HG03095 (cell line): ENCODE measurements around the gene ADORA2B.

Experiments
- ATAC-seq: cut with Tn5 transposase; IDR thresholded peaks from one replicate; pipeline ENCODE4 v1.9.1; 2021; ENCODE audit warnings: moderate library complexity; ENCODE audit not compliant: unreplicated experiment

ADORA2B gene

GRCh38 chr17:15952916-15953790 lies 8.2 kb downstream of the ADORA2B start:
- no peak for ATAC-seq

GRCh38 chr17:15954222-15954621 lies 9.3 kb downstream of the ADORA2B start:
- ATAC-seq: no peak

DNA sequence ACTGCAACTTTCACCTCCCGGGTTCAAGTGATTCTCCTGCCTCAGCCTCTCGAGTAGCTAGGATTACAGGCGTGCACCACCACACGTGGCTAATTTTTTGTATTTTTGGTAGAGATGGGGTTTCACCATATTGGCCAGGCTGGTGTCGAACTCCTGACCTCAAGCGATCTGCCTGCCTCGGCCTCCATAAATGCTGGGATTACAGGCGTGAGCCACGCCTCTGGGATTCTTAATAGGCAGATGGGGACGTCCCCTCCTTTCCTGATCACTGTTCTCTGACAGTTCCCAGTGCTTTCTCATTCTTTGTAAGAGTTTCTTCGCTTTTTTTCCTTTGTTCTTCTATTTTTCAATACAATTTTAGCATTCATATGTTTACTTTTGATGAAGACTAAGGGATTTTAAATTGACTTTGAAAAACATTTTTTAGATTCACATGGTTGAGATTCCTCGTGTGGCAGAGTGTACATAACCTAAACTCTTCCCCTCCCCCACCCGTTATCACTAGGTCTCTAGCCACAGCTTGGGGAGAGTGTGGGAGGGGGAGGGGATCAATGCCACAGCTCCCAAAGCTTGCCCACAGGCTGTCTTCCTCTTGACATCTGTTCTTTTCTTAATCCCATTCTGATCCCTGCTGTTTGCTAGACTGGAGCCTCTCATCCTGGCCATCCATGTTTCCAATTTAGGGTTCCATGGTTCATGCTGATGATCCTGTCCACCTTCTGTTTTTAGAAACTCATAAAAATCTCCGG lies 11.0 kb downstream of the ADORA2B start:
- no peak for ATAC-seq

DNA sequence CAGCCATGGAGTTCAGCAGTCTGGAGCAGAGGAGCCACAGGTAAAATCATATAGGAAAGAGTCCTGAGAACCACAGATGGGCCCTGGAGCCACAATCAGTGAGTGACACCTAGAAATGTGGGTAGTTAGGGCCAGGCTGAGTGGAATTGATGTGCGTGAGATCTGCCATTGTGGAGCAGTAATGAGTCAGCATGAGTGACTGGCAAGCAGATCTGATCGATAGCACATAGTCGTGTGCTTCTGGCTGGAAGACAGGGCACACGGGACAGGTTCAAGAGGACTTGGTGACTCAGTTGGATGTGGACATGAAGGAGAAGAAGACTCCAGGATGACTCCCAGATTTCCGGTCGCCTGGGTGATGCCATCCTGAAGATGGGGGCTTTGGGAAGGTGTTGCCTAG lies 12.3 kb downstream of the ADORA2B start:
- ATAC-seq: no peak

DNA sequence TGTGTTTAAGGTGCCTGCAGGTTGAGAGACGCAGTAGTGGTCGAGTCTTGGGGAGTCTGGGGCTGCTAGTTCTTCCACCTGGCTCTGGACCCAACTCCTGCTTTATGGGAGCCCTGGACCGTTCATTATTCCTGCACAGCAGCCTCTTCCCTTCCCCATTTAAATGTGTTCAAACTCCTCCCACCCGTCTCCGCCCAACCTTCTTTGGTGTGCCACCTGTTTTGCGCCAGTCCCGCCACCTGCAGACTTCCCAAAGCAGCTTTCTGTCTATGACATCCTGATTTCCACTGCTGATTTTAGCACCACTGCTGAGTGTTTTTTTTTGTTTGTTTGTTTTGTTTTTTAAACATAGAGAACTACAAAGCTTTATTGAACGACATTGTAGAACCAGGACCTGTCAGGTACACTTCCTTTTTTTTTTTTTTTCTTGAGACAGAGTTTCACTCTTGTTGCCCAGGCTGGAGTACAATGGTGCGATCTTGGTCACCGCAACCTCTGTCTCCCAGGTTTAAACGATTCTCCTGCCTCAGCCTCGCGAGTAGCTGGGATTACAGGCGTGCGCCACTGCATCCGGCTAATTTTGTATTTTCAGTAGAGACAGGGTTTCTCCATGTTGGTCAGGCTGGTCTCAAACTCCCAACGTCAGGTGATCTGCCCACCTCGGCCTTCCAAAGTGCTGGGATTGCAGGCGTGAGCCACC lies 12.8 kb downstream of the ADORA2B start:
- no peak for ATAC-seq

GRCh38 chr17:15958484-15958854 lies 13.5 kb downstream of the ADORA2B start:
- no peak for ATAC-seq

GRCh38 chr17:15963670-15964110 lies 18.8 kb downstream of the ADORA2B start:
- ATAC-seq: no peak

GRCh38 chr17:15965528-15965927 lies 20.6 kb downstream of the ADORA2B start:
- ATAC-seq: no peak

GRCh38 chr17:15966183-15966878 lies 21.4 kb downstream of the ADORA2B start:
- ATAC-seq: no peak

DNA sequence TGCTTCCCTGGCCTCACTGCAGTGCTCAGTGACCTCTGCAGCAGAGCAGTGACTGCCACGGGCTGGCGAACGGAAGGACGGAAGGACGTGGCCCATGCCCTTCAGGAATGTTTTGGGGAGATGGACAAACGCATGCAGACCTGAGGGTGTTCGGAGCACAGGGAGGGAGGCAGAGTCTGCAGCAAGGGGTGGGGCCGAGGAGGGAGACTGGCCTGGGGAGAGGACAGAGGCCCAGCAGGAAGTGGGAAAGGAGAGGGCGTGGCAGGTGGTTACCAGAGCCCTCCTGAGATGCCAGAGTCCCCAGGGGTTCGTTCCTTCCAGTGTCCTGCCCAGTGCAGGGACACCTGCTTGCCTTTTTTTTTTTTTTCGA lies 21.9 kb downstream of the ADORA2B start:
- no peak for ATAC-seq

DNA sequence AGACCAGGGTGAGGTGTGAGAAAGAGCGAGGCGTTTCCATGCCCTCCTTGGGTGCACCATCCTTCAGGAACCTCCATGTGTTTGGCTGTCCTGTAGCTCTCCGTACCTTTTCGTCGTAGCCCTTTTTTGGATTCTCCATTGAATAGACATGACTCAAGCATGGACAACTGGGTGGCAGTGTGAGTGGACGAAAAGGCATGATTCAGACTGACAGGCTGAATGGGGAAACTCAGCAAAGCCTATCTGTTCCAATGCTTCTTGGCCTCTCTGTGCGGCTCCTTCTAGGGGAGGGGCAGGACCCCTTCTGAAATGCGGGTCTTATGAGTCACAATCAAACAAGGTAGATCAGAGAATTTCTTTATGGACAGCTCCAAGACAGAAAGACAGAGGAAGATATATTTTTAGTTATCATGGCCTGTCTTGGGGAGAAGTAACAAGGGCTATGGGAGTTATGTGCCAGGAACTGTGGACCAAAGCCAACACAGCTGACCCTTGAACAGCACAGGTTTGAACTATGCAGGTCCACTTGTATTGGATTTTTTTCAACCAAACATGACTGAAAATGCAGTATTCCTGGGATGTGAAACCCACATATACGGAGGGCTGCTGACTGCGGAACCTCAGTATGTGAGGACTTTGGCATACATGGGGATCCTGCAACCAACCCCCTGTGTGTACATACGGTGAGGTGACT lies 22.9 kb downstream of the ADORA2B start:
- no peak for ATAC-seq

- no peak for ATAC-seq
Observed at GRCh38 chr17:15969463-15969862, 24.5 kb downstream of the ADORA2B start.

DNA sequence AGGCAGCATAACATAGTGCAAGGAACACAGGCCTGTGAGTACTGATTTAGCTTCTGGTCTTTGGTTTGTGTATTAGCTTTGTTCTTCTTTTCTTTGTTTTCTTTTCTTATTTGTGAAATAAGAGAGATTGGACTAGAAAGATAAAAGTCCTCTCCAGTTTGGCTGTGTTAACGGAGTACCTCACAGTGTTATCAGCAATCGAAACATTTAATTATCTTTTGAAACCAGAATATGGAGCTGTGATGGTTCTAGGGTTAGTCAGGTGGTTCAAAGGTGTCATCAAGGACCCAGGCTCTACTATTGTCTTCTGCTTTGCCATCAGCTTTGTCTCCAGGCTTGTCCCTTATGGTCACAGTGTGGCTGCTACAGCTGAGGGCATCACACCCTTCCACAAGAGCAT lies 25.6 kb downstream of the ADORA2B start:
- no peak for ATAC-seq

DNA sequence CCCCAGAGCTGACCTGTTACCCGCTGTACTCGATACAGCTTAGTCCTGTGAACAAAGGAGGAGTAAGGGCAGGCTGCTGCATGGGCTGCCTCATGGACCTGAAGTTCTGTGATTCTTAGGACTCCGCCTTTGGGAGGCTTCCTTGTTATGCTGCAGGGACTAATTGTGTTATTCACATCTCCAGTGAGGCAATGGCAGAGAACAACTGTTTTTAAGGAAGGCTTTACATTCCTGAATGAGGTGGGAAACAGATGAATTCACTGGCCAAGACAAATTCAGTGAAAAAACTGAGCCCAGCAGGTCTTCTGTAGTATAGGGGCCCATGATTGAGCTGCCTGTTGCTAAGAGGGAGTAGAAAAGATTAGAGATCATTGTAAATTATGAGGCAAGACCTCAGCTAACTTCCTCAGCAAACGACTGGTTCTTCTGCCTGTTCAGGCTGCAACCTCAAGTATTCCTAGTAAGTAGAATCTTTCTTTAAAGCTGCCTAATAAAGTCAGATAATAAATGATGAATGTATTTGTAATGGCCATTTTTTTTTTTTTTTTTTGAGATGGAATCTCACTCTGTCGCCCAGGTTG lies 26.3 kb downstream of the ADORA2B start:
- no peak for ATAC-seq

- no peak for ATAC-seq
Observed at GRCh38 chr17:15971882-15972281, 27.0 kb downstream of the ADORA2B start.

DNA sequence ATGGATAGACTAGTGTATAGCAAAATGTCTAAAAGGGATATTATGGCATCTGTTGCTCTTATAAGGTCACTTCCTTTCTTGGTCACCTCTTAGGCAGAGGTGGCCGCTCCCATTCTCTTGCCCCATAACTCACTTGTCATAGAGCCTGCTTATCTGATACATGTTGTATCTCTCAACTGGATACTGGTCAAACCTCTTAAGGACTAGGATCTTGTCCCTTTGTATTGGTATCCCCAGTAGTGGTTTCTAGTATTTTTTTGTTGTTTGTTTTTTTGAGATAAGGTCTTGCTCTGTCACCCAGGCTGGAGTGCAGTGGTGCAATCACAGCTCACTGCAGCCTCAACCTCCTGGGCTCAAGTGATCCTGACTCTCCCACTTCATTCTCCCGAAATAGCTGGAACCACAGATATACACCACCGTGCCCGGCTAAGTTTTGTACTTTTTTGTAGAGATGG lies 27.6 kb downstream of the ADORA2B start:
- ATAC-seq: no peak

- ATAC-seq: no peak
Observed at GRCh38 chr17:15973016-15973415, 28.1 kb downstream of the ADORA2B start.

GRCh38 chr17:15973834-15974233 lies 28.9 kb downstream of the ADORA2B start:
- no peak for ATAC-seq

GRCh38 chr17:15977894-15978293 lies 33.0 kb downstream of the ADORA2B start:
- ATAC-seq: no peak

GRCh38 chr17:15978606-15979005 lies 33.7 kb downstream of the ADORA2B start:
- ATAC-seq: no peak
